Upper lobe of right lung (tissue), 1 donor: ENCODE measurements around the gene KRTAP1-1. TPM values are rescaled to one million over a fixed set of nuclear protein-coding genes. Genes with fewer than 3 reads are reported as not detected.
"Not testable (repeated sequence)": the region's sequence is repeated elsewhere in the genome, so short reads cannot be mapped to it uniquely, and the experiment has no call there.

Experiments
- ATAC-seq: fragments of 200-7000 bp; cut with Tn5 transposase; one replicate; pipeline ENCODE4 v1.9.1; 2020; ENCODE audit warnings: mild to moderate bottlenecking, moderate library complexity
- DNase-seq: peaks from one replicate; pipeline ENCODE4 v3.0.0-alpha.2; 2020
- H3K27ac ChIP-seq: fragments of 200-600 bp; one replicate; pipeline ENCODE4 v1.8.0; 2022
- H3K27me3 ChIP-seq: fragments of 200-600 bp; one replicate; pipeline ENCODE4 v1.8.0; 2022; ENCODE audit warnings: mild to moderate bottlenecking
- H3K36me3 ChIP-seq: fragments of 200-600 bp; one replicate; pipeline ENCODE4 v1.8.0; 2022
- H3K4me1 ChIP-seq: fragments of 200-600 bp; one replicate; pipeline ENCODE4 v1.8.0; 2022
- H3K4me3 ChIP-seq: fragments of 200-600 bp; one replicate; pipeline ENCODE4 v1.8.0; 2022; ENCODE audit warnings: mild to moderate bottlenecking
- H3K9me3 ChIP-seq: fragments of 200-600 bp; one replicate; pipeline ENCODE4 v1.8.0; 2022
- intact Hi-C: fragments of 100-400 bp; cut with DNase I; formaldehyde crosslinking; loops from one replicate; pipeline ENCODE4 v1.11.0; 2022
- long read RNA-seq: library from polyadenylated mRNA; unstranded; transcript quantifications from one replicate; pipeline ENCODE4 v2.0.0, GENCODE V29; 2021
- total RNA-seq: library from RNA; stranded (reverse); fragmentation: NEBNext Ultra II Directional; extraction: Animal tissue kit (Norgen Biotek cat#: 25700); gene quantifications from one replicate; pipeline ENCODE4 v1.2.1, GENCODE V29; 2021
- TF ChIP-seq, protein P1 (sequence below): fragments of 200-600 bp; IDR thresholded peaks from one replicate; pipeline ENCODE4 v1.8.0; 2022; ENCODE audit warnings: antibody characterized with exemption
- donor health status: DM: no; HTN: yes; CAD: no; lungs with severe emphysema.

The KRTAP1-1 gene, protein sequence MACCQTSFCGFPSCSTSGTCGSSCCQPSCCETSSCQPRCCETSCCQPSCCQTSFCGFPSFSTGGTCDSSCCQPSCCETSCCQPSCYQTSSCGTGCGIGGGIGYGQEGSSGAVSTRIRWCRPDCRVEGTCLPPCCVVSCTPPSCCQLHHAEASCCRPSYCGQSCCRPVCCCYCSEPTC
- total RNA-seq: not detected
- long read RNA-seq: 0 reads

DNA sequence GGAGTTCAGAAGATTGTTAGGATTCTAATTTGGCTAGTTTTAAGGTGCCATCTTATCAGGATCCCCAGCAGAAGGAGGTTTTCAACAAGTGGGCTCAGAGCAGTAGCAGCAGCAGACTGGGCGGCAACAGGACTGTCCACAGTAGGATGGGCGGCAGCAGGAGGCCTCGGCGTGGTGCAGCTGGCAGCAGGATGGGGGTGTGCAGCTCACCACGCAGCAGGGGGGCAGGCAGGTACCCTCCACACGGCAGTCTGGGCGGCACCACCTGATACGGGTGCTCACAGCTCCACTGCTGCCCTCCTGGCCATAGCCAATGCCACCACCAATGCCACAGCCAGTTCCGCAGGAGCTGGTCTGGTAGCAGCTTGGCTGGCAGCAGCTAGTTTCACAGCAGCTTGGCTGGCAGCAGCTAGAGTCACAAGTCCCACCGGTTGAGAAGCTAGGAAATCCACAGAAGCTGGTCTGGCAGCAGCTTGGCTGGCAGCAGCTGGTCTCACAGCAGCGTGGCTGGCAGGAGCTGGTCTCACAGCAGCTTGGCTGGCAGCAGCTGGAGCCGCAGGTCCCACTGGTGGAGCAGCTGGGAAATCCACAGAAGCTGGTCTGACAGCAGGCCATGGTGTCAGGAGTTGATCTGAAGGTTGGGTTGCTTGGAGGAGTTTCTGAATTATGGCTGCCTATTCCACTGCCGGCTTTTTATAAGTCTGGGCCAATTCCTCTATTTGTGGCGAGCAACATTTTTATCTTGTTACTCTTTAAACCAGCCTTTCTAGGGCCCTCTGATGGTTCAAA, at the start of gene KRTAP1-1:
Gene KRTAP1-1 (minus strand): TSS at position 668 of the 789 bp plus-strand sequence. CDS start 53 bp downstream, at position 615.
- H3K4me1 ChIP-seq, H3K36me3 ChIP-seq, intact Hi-C loops, ATAC-seq, DNase-seq, H3K9me3 ChIP-seq, H3K27ac ChIP-seq, H3K27me3 ChIP-seq, H3K4me3 ChIP-seq: not testable (repeated sequence)

DNA sequence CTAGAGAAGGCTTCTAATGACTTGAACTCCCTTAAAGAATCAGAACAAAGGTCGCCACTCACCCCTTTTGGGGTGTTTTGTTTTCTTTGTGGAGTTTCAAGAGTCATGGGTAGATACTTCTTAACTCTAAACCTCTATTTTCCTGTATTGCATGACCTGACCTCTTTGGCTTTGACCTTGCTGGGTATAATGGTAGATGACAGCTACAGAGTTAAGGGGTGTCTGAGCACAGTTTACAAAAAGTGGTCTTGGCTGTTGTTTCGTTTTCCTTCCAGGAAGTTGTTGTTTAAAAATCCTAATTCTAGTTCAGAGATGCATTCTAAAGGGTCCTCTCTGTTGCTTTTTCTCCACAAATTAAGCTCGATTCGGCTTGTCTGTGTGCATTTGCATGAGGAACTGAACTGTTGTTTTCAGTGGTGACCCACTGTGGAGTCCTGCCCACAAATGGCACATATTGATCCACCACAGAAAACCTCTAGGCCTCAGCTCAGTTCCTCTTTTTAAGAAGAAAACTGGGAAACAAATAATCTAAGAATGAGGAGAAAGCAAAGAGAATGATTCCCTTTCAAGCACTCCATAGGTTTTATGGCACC, 47.6 kb upstream of the KRTAP1-1 start:
- H3K9me3 ChIP-seq, H3K4me3 ChIP-seq, H3K27ac ChIP-seq, DNase-seq, H3K36me3 ChIP-seq, H3K27me3 ChIP-seq, intact Hi-C loops, ATAC-seq, H3K4me1 ChIP-seq: not testable (repeated sequence)

DNA sequence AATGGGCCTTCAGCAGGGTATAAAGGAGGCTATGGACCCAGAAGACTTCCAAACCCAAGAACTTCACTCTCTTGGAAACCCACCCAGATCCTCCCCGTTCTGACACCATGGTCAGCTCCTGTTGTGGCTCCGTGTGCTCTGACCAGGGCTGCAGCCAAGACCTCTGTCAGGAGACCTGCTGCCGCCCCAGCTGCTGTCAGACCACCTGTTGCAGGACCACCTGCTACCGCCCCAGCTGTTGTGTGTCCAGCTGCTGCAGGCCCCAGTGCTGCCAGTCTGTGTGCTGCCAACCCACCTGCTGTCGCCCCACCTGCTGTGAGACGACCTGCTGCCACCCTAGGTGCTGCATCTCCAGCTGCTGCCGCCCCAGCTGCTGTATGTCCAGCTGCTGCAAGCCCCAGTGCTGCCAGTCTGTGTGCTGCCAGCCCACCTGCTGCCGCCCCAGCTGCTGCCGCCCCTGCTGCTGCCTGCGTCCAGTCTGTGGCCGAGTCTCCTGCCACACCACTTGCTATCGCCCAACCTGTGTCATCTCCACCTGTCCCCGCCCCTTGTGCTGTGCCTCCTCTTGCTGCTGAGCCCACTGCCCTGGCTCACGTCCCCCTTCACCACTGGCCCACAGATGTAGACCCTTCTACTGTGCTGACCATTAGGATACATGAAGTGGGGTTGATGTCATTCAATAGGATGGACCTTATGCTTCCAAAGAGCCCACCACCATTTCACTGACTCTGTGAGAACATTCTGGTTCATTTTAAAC, 43.0 kb upstream of the KRTAP1-1 start, which contains the start of gene KRTAP4-7:
Gene KRTAP4-7 (plus strand): TSS at position 51 of the 757 bp plus-strand sequence. CDS start 57 bp downstream, at position 108.
- ATAC-seq, H3K4me3 ChIP-seq, H3K9me3 ChIP-seq, intact Hi-C loops, H3K4me1 ChIP-seq, H3K27me3 ChIP-seq, H3K36me3 ChIP-seq, DNase-seq, H3K27ac ChIP-seq: not testable (repeated sequence)

- H3K27me3 ChIP-seq, H3K27ac ChIP-seq, intact Hi-C loops, DNase-seq, H3K9me3 ChIP-seq, ATAC-seq, H3K4me1 ChIP-seq, H3K36me3 ChIP-seq, H3K4me3 ChIP-seq: not testable (repeated sequence)
Measured at GRCh38 chr17:41083427-41083826, 42.2 kb upstream of the KRTAP1-1 start.

- Histone ChIP-seq H3K4me1 (no peaks in the 10 kb centered on the region), H3K4me3 (no peak overlapping the region), H3K27me3 (no peaks in the 10 kb centered on the region), H3K9me3 (no peaks in the 10 kb centered on the region), H3K36me3 (no peaks in the 10 kb centered on the region), H3K27ac (no peak overlapping the region)
- intact Hi-C loops: no loop called here
- DNase-seq: no peak
- TF ChIP-seq, protein P1, sequence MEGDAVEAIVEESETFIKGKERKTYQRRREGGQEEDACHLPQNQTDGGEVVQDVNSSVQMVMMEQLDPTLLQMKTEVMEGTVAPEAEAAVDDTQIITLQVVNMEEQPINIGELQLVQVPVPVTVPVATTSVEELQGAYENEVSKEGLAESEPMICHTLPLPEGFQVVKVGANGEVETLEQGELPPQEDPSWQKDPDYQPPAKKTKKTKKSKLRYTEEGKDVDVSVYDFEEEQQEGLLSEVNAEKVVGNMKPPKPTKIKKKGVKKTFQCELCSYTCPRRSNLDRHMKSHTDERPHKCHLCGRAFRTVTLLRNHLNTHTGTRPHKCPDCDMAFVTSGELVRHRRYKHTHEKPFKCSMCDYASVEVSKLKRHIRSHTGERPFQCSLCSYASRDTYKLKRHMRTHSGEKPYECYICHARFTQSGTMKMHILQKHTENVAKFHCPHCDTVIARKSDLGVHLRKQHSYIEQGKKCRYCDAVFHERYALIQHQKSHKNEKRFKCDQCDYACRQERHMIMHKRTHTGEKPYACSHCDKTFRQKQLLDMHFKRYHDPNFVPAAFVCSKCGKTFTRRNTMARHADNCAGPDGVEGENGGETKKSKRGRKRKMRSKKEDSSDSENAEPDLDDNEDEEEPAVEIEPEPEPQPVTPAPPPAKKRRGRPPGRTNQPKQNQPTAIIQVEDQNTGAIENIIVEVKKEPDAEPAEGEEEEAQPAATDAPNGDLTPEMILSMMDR: no peak
- ATAC-seq: no peak
Measured at GRCh38 chr17:41082626-41083025, 41.4 kb upstream of the KRTAP1-1 start.

DNA sequence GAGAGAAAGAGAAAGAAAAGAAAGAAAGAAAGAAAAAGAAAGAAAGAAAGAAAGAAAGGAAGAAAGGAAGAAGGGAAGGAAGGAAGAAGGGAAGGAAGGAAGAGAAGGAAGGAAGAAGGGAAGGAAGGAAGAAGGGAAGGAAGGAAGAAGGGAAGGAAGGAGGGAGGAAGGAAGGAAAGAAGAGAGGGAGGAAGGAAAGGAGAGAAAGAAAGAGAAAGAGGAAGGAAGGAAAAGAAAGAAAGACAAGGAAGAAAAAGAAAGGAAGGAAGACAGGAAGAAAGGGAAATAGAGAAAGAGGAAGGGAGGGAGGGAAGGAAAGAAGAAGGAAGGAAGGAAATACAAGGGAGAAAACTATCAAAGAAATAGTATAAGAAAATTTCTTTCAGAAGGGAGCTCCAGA, 35.5 kb upstream of the KRTAP1-1 start:
- DNase-seq (no peak), ATAC-seq (no peak)
- H3K27me3 ChIP-seq: no peaks in the 10 kb centered on the region
- no peaks in the 10 kb centered on the region for H3K9me3 ChIP-seq
- intact Hi-C loops: no loop called here
- H3K4me3 ChIP-seq: no peak overlapping the region
- H3K27ac ChIP-seq: no peak overlapping the region
- TF ChIP-seq, protein P1: no peak
- no peaks in the 10 kb centered on the region for H3K4me1 ChIP-seq
- H3K36me3 ChIP-seq: no peaks in the 10 kb centered on the region

GRCh38 chr17:41073676-41074075, 32.4 kb upstream of the KRTAP1-1 start:
- Histone ChIP-seq H3K27me3 (no peaks in the 10 kb centered on the region), H3K36me3 (no peaks in the 10 kb centered on the region), H3K9me3 (no peaks in the 10 kb centered on the region), H3K4me3 (no peak overlapping the region), H3K27ac (no peak overlapping the region), H3K4me1 (no peaks in the 10 kb centered on the region)
- TF ChIP-seq, protein P1: no peak
- no peak for DNase-seq
- intact Hi-C loops: no loop called here
- no peak for ATAC-seq
